ENCODE measurements around the gene ENTPD8. TPM values are rescaled to one million over a fixed set of nuclear protein-coding genes. Genes with fewer than 3 reads are reported as not detected.

ENTPD8 gene
- total and polyA plus RNA-seq, 2 donors (not counting 3 experiments of a cell fraction or from before 2014, with no cell fraction given), result 0.44 to 0.51 TPM

DNA sequence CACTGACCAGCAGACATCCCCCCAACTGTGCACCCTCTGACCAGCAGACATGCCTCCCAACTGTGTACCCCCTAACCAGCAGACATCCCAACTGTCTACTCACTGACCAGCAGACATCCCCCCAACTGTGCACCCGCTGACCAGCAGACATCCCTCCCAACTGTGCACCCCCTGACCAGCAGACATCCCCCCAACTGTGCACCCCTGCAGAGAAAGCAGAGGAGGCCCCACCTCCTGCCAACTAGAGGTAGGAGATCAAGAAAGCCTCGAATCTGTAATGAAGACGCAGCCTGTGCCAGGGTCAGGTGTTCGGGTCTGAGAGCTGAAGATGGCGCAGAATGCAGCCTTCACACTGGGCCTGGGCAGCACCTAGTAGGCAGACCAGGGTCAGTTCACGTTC lies 47.7 kb upstream of the ENTPD8 start:
- Histone ChIP-seq H3K9me3 (replicated peaks; ENCODE audit: control insufficient read depth, insufficient read depth, low read length) (no peaks in the 10 kb centered on the region), H3K4me2 (ENCODE audit: insufficient read depth, low read length) (no peak overlapping the region), H3K4me3 (replicated peaks in 1 of 3; ENCODE audit: insufficient read depth in 1 of 3, low read depth in 1 of 3, low read length in 3 of 3) (no peak overlapping the region), H3K27me3 (ENCODE audit: control insufficient read depth in 2 of 2, insufficient read depth in 2 of 2, low read length in 2 of 2) (no peaks in the 10 kb centered on the region), H3K9ac (replicated peaks; ENCODE audit: extremely low read depth, insufficient read depth, low read length) (no peak overlapping the region), H3K27ac (ENCODE audit: insufficient read depth, low read depth, low read length) (no peak overlapping the region), H2AFZ (ENCODE audit: low read depth, low read length) (no peak overlapping the region), H3K36me3 (ENCODE audit: control insufficient read depth in 2 of 2, extremely low read depth in 1 of 2, insufficient read depth in 2 of 2, low read length in 2 of 2) (no peaks in the 10 kb centered on the region), H3K9me1 (replicated peaks; ENCODE audit: control insufficient read depth, extremely low read depth, insufficient read depth, low read length) (no peaks in the 10 kb centered on the region), H3K4me1 (ENCODE audit: control insufficient read depth, extremely low read depth, insufficient read depth, low read length) (no peaks in the 10 kb centered on the region), H4K20me1 (replicated peaks; ENCODE audit: control insufficient read depth, extremely low read depth, insufficient read depth, low read length) (no peaks in the 10 kb centered on the region), H3K79me2 (ENCODE audit: control insufficient read depth, insufficient read depth, low read length) (no peaks in the 10 kb centered on the region)
- TF ChIP-seq MYC (IDR thresholded peaks at IDR 0.05; ENCODE audit: low read depth, low read length), result no peak
- TF ChIP-seq POLR2A (IDR thresholded peaks at IDR 0.05; ENCODE audit: low read depth, low read length), result no peak
- no peak for TF ChIP-seq EZH2 (IDR thresholded peaks at IDR 0.05; ENCODE audit: borderline replicate concordance, low read depth, low read length, severe bottlenecking)
- no peak for TF ChIP-seq FOS (IDR thresholded peaks at IDR 0.05; ENCODE audit: borderline replicate concordance, insufficient read depth, low read length)
- TF ChIP-seq MAX (IDR thresholded peaks at IDR 0.05; ENCODE audit: insufficient read depth, insufficient read length), result no peak
- TF ChIP-seq, protein P1, sequence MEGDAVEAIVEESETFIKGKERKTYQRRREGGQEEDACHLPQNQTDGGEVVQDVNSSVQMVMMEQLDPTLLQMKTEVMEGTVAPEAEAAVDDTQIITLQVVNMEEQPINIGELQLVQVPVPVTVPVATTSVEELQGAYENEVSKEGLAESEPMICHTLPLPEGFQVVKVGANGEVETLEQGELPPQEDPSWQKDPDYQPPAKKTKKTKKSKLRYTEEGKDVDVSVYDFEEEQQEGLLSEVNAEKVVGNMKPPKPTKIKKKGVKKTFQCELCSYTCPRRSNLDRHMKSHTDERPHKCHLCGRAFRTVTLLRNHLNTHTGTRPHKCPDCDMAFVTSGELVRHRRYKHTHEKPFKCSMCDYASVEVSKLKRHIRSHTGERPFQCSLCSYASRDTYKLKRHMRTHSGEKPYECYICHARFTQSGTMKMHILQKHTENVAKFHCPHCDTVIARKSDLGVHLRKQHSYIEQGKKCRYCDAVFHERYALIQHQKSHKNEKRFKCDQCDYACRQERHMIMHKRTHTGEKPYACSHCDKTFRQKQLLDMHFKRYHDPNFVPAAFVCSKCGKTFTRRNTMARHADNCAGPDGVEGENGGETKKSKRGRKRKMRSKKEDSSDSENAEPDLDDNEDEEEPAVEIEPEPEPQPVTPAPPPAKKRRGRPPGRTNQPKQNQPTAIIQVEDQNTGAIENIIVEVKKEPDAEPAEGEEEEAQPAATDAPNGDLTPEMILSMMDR (IDR thresholded peaks at IDR 0.05; ENCODE audit: extremely low read depth in 1 of 2, insufficient read depth in 1 of 2, low read depth in 1 of 2, low read length in 2 of 2), result no peak
- no peak for TF ChIP-seq GATA2 (IDR thresholded peaks at IDR 0.05; ENCODE audit: insufficient read depth, insufficient read length, low read depth, low read length)
- no peak for TF ChIP-seq JUN (IDR thresholded peaks at IDR 0.05; ENCODE audit: borderline replicate concordance, insufficient read depth, insufficient read length, low read depth)
- no peak for TF ChIP-seq POLR2AphosphoS5 (IDR thresholded peaks at IDR 0.05; ENCODE audit: insufficient read depth, low read depth, low read length)
- dilution Hi-C loops (cut with MboI; ENCODE audit: extremely low pct_ligation_motif_present, low sequenced_read_pairs), result no loop called here
- ChIA-PET POLR2A (no interaction called here), CTCF (no interaction called here)
- no peak for FAIRE-seq
- no peak for DNase-seq (ENCODE audit: low read depth, low spot score)
- intact Hi-C loops (cut with micrococcal nuclease), result no loop called here
- no TSS peak for BruUV-seq (replicated peaks)

Data from endothelial cell of umbilical vein (primary cell).